K562 (cell line): ENCODE results near the gene ATP6V1F. TPM values are rescaled to one million over a fixed set of nuclear protein-coding genes. Genes with fewer than 3 reads are reported as not detected.

Source experiments
- ATAC-seq: fragments of 200-7000 bp; cut with Tn5 transposase; 3 replicates; pipeline ENCODE4 v1.9.1; 2020; ENCODE audit warnings: moderate library complexity
- BruUV-seq: library from RNA; stranded (reverse); fragments of 400-500 nt; replicated peaks from 2 replicates; lab custom pipeline; 2021; lab: Mats Ljungman, UMichigan
- CTCF ChIA-PET: fragments of 300-600 bp; formaldehyde crosslinking; extraction: SDS; loops from one replicate; lab custom pipeline; 2021; ENCODE audit warnings: low intra/inter-chr PET ratio; lab: Yijun Ruan, JAX
- POLR2A ChIA-PET: fragments of 300-600, 350-650 bp; sonication (Branson Sonifier 250); formaldehyde crosslinking; extraction: SDS; loops from one replicate; lab custom pipeline; 2021; ENCODE audit warnings: antibody characterized with exemption, inconsistent platforms; lab: Yijun Ruan, JAX
- DNase-seq, 4 experiments: peaks; one replicate each; pipeline versions ENCODE4 v3.0.0 to v3.0.0-alpha.2; 2011 to 2018; ENCODE audit warnings: low spot score in 3 of 4, mixed read lengths in 3 of 4; ENCODE audit errors: extremely low read depth in 1 of 4
- FAIRE-seq: peaks from 2 replicates; lab custom pipeline; 2011; peaks lifted over from hg19 to GRCh38; lab: Jason Lieb, UNC
- H2AFZ ChIP-seq: 2 replicates; pipeline ENCODE4 v1.6.0; 2011; ENCODE audit warnings: low read depth, low read length, control low read depth, inconsistent platforms
- H3K27ac ChIP-seq: fragments of 200-600 bp; 3 replicates; pipeline ENCODE4 v1.8.0; 2011; ENCODE audit warnings: low read depth, mild to moderate bottlenecking, control low read depth, inconsistent platforms, low read length, moderate library complexity, mixed read lengths; ENCODE audit errors: extremely low read depth
- H3K27me3 ChIP-seq, 2 experiments: fragments of 300-600 bp in 1 of 2; 2 replicates in 1 of 2; 3 replicates in 1 of 2; pipeline versions ENCODE4 v1.6.0 to v1.8.0; 2011; ENCODE audit warnings: inconsistent platforms in 2 of 2, low read length in 2 of 2, mild to moderate bottlenecking in 1 of 2, mixed read lengths in 1 of 2, moderate library complexity in 1 of 2; ENCODE audit not compliant: control insufficient read depth in 2 of 2, insufficient read depth in 2 of 2
- H3K36me3 ChIP-seq: fragments of 300-600 bp; 3 replicates; pipeline ENCODE4 v1.8.0; 2011; ENCODE audit warnings: mild to moderate bottlenecking, low read length, inconsistent platforms; ENCODE audit not compliant: control insufficient read depth, insufficient read depth
- H3K4me1 ChIP-seq, 2 experiments: fragments of 200-600 bp in 1 of 2; replicated peaks in 1 of 2; 2 replicates in 1 of 2; 3 replicates in 1 of 2; pipeline versions ENCODE4 v1.5.1 to v1.8.0; 2011; ENCODE audit warnings: inconsistent platforms in 2 of 2, low read length in 2 of 2, mild to moderate bottlenecking in 1 of 2, mixed read lengths in 1 of 2, moderate library complexity in 1 of 2; ENCODE audit not compliant: control insufficient read depth in 2 of 2, insufficient read depth in 2 of 2
- H3K4me2 ChIP-seq: 2 replicates; pipeline ENCODE4 v1.6.1; 2011; ENCODE audit warnings: low read length, control low read depth, inconsistent platforms, mixed read lengths; ENCODE audit not compliant: insufficient read depth
- H3K4me3 ChIP-seq: fragments of 200-600 bp; sonication (generic), shearing (Covaris generic); 2 replicates; pipeline ENCODE4 v1.5.1; 2016; ENCODE audit warnings: control low read depth, inconsistent platforms
- H3K79me2 ChIP-seq: fragments of 200-600 bp; 3 replicates; pipeline ENCODE4 v1.8.0; 2011; ENCODE audit warnings: low read length, inconsistent platforms; ENCODE audit not compliant: control insufficient read depth, insufficient read depth
- H3K9ac ChIP-seq, 2 experiments: 2 replicates each; pipeline versions ENCODE4 v1.6.0 to v1.6.1; 2011; ENCODE audit warnings: low read depth in 2 of 2, low read length in 2 of 2, control low read depth in 1 of 2, inconsistent platforms in 1 of 2, mild to moderate bottlenecking in 1 of 2, mixed read lengths in 1 of 2; ENCODE audit not compliant: insufficient read depth in 1 of 2
- H3K9me1 ChIP-seq: one replicate; pipeline ENCODE4 v1.6.0; 2011; ENCODE audit warnings: inconsistent platforms, mild to moderate bottlenecking, low read length, moderate library complexity; ENCODE audit not compliant: control insufficient read depth, insufficient read depth
- H3K9me3 ChIP-seq: replicated peaks from 2 replicates; pipeline ENCODE4 v1.5.1; 2011; ENCODE audit warnings: low read depth, low read length, inconsistent platforms; ENCODE audit not compliant: control insufficient read depth, insufficient read depth
- H4K20me1 ChIP-seq: replicated peaks from 2 replicates; pipeline ENCODE4 v1.6.1; 2011; ENCODE audit warnings: low read length, inconsistent platforms, mixed read lengths; ENCODE audit not compliant: control insufficient read depth, insufficient read depth
- BRF1 ChIP-seq: IDR thresholded peaks from 3 replicates; pipeline ENCODE4 v1.6.1; 2011; ENCODE audit warnings: borderline replicate concordance, mild to moderate bottlenecking; ENCODE audit not compliant: insufficient read length; ENCODE audit errors: extremely low read depth
- KDM2B ChIP-seq: fragments of 250-450 bp; sonication (Bioruptor Pico); IDR thresholded peaks from 2 replicates; pipeline ENCODE4 v1.8.0; 2021; ENCODE audit warnings: mild to moderate bottlenecking, moderate library complexity
- MYBL2 ChIP-seq, 2 experiments: fragments of 450-650 bp in 1 of 2; sonication (generic) in 1 of 2; formaldehyde crosslinking in 1 of 2; IDR thresholded peaks; 2 replicates each; pipeline versions ENCODE4 v1.6.1 to v1.8.1; 2017 to 2022; ENCODE audit warnings: borderline replicate concordance in 1 of 2, inconsistent platforms in 1 of 2, low read depth in 1 of 2, mild to moderate bottlenecking in 1 of 2, missing genetic modification reagents in 1 of 2, moderate library complexity in 1 of 2
- NR1H2 ChIP-seq: sonication (generic); formaldehyde crosslinking; IDR thresholded peaks from 2 replicates; pipeline ENCODE4 v1.4.0; 2020; ENCODE audit warnings: mild to moderate bottlenecking, missing genetic modification reagents
- POLR2B ChIP-seq: fragments of 450-650 bp; IDR thresholded peaks from 2 replicates; pipeline ENCODE4 v1.6.1; 2018; ENCODE audit warnings: low read depth; ENCODE audit not compliant: partially characterized antibody
- PTBP1 ChIP-seq: fragments of 200-400 bp; formaldehyde crosslinking; IDR thresholded peaks from 2 replicates; pipeline ENCODE4 v1.6.1; 2017; ENCODE audit warnings: low read depth, low read length
- TAF1 ChIP-seq: IDR thresholded peaks from 2 replicates; pipeline ENCODE4 v1.6.1; 2011; ENCODE audit warnings: mild to moderate bottlenecking, low read length, moderate library complexity; ENCODE audit not compliant: insufficient read depth, control insufficient read depth, severe bottlenecking; ENCODE audit errors: extremely low read depth
- ZFP1 ChIP-seq: fragments of 450-650 bp; formaldehyde crosslinking; IDR thresholded peaks from 2 replicates; pipeline ENCODE4 v1.4.0; 2020; ENCODE audit warnings: mild to moderate bottlenecking, mixed read lengths
- ZNF431 ChIP-seq: sonication (generic); formaldehyde crosslinking; IDR thresholded peaks from 2 replicates; pipeline ENCODE4 v1.8.0; 2022; ENCODE audit warnings: mild to moderate bottlenecking, missing genetic modification reagents
- ZNF707 ChIP-seq: fragments of 250-450 bp; sonication (Bioruptor Pico); conservative IDR thresholded peaks from 2 replicates; pipeline ENCODE4 v1.8.0; 2022; ENCODE audit warnings: inconsistent platforms, mild to moderate bottlenecking, moderate library complexity
- WGBS: fragments of 100-300 bp; shearing (Covaris generic); methylation state at CpG from one replicate; pipeline ENCODE4 v1.1.6; 2016; ENCODE audit warnings: low coverage, mixed read lengths; ENCODE audit not compliant: insufficient coverage; ENCODE audit errors: missing lambda C conversion rate; 5-methylcytosine and 5-hydroxymethylcytosine counted together
- in situ Hi-C: fragments of 300-500 bp; cut with MboI; formaldehyde crosslinking; loops from 4 replicates; pipeline ENCODE4 v1.15.0; 2018; ENCODE audit warnings: inconsistent platforms, mixed read lengths
- intact Hi-C: fragments of 100-400 bp; cut with micrococcal nuclease; formaldehyde crosslinking; loops from 2 replicates; pipeline ENCODE4 v1.14.2; 2022
- polyA plus RNA-seq, 8 experiments: library from polyadenylated mRNA; depleted of rRNA in 4 of 8; stranded (reverse) in 5 of 8; unstranded in 3 of 8; fragments of >200 nt; fragmentation: Nextera tagmentation in 2 of 8; fragmentation: Illumina TruSeq in 1 of 8; extraction: Ambion mirVana in 2 of 8; extraction: Trizol in 1 of 8; gene quantifications; 2 replicates each; pipeline versions ENCODE4 v1.2.1 to v1.2.3, GENCODE V29; 2011 to 2014; ENCODE audit warnings: inconsistent platforms in 1 of 8, missing spikeins in 1 of 8
- total RNA-seq, 7 experiments: library from RNA; depleted of rRNA in 6 of 7; stranded (reverse); fragments of >200 nt in 6 of 7; fragmentation: Illumina TruSeq in 2 of 7; extraction: Trizol in 2 of 7; gene quantifications; 2 replicates each; pipeline versions ENCODE4 v1.2.1 to v1.2.3, GENCODE V29; 2011 to 2021; ENCODE audit warnings: low replicate concordance in 1 of 7
- TF ChIP-seq, protein P1 (sequence below): fragments of 250-450 bp; sonication (Bioruptor Pico); IDR thresholded peaks from 2 replicates; pipeline ENCODE4 v1.5.1; 2021; ENCODE audit warnings: mild to moderate bottlenecking
- TF ChIP-seq, protein P2 (sequence below): sonication (generic); formaldehyde crosslinking; IDR thresholded peaks from 2 replicates; pipeline ENCODE4 v1.8.0; 2022; ENCODE audit warnings: missing genetic modification reagents, mild to moderate bottlenecking, moderate library complexity, borderline replicate concordance
- TF ChIP-seq, protein P3 (sequence below): fragments of 450-650 bp; conservative IDR thresholded peaks from 2 replicates; pipeline ENCODE4 v1.6.1; 2016; ENCODE audit warnings: missing genetic modification characterization, low read depth, mild to moderate bottlenecking, missing compliant biosample characterization, moderate library complexity
- TF ChIP-seq, protein P4 (sequence below): fragments of 450-650 bp; IDR thresholded peaks from 2 replicates; pipeline ENCODE4 v1.6.1; 2017; ENCODE audit warnings: antibody characterized with exemption, mild to moderate bottlenecking

ATP6V1F gene
- total and polyA plus RNA-seq, 9 of the 15 experiments (the other 6 are each of a cell fraction or from before 2014, with no cell fraction given), result 206 to 1,123 (median 542) TPM

DNA sequence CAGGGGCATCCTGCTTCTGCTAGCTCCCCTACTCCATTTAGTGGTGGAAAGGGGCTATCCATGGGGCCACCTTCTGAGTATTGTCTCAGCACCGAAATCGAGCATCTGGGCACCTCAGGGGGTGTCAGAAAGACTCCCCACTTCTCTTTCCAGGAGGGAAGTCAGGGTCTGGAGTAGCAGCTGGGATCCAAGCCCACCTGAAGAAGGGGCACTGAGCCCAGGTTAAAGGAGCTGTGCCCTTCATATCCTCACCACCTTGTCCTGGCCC lies 29.8 kb upstream of the ATP6V1F start:
- in situ Hi-C loops (no loop called here), intact Hi-C loops (loop anchor here (1.0 to 2.0 kb wide), 4 partner anchors 27 to 94 kb away; partner anchors contain the start of gene CALU)
- DNase-seq (no peak), FAIRE-seq (no peak), ATAC-seq (no peak)
- ChIA-PET CTCF (no interaction called here), POLR2A (interaction anchor here (0.6 to 4.3 kb wide), 22 partner anchors 9 to 1128 kb away, joined by 3 to 39 read pairs (median 5); partner anchors contain the start of genes ATP6V1F and CALU)
- WGBS, result 3% methylated on average over 2 of the region's 2 CpGs
- H3K9me1 ChIP-seq, result no peaks in the 10 kb centered on the region
- peak overlapping the region; percentile 91 to 95 for H3K9ac ChIP-seq
- H3K36me3 ChIP-seq, result peaks cover 50% of the 10 kb centered on the region; the same call in 2 of the 3 replicates
- H2AFZ ChIP-seq, result peak overlapping the region; percentile 35; the same call in 1 of the 2 replicates
- H4K20me1 ChIP-seq, result 0 out of 2 replicates have a peak, but pooled peaks cover 4% of the 10 kb centered on the region
- no peaks in the 10 kb centered on the region for H3K27me3 ChIP-seq
- peak overlapping the region; percentile 66 for H3K4me3 ChIP-seq
- H3K27ac ChIP-seq, result peak overlapping the region; percentile 90
- H3K79me2 ChIP-seq, result peaks cover 50% of the 10 kb centered on the region
- peak overlapping the region; percentile 97 for H3K4me2 ChIP-seq
- no TSS peak for BruUV-seq
- H3K9me3 ChIP-seq, result no peaks in the 10 kb centered on the region
- H3K4me1 ChIP-seq, result peaks cover 34 to 74% of the 10 kb centered on the region in 2 experiments
- TF ChIP-seq KDM2B (no peak), ZNF707 (CRISPR knock-in tag) (no peak), BRF1 (no peak), ZNF431 (CRISPR knock-in tag) (0 out of 2 replicates have a peak, but pooled peaks have one; percentile 38), TAF1 (no peak), MYBL2 (IDR thresholded peaks at IDR 0.05; ENCODE audit: low read depth) (no peak), MYBL2 (CRISPR knock-in tag; IDR thresholded peaks at IDR 0.05; ENCODE audit: borderline replicate concordance) (no peak), NR1H2 (CRISPR knock-in tag) (no peak), POLR2B (no peak), PTBP1 (no peak; the same call in 1 of the 2 replicates), ZFP1 (CRISPR knock-in tag) (no peak)
- TF ChIP-seq, protein P1, sequence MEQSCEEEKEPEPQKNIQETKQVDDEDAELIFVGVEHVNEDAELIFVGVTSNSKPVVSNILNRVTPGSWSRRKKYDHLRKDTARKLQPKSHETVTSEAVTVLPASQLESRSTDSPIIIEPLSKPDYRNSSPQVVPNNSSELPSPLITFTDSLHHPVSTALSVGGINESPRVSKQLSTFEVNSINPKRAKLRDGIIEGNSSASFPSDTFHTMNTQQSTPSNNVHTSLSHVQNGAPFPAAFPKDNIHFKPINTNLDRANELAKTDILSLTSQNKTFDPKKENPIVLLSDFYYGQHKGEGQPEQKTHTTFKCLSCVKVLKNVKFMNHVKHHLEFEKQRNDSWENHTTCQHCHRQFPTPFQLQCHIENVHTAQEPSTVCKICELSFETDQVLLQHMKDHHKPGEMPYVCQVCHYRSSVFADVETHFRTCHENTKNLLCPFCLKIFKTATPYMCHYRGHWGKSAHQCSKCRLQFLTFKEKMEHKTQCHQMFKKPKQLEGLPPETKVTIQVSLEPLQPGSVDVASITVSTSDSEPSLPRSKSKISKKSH (CRISPR knock-in tag), result no peak
- TF ChIP-seq, protein P2, sequence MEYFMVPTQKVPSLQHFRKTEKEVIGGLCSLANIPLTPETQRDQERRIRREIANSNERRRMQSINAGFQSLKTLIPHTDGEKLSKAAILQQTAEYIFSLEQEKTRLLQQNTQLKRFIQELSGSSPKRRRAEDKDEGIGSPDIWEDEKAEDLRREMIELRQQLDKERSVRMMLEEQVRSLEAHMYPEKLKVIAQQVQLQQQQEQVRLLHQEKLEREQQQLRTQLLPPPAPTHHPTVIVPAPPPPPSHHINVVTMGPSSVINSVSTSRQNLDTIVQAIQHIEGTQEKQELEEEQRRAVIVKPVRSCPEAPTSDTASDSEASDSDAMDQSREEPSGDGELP (CRISPR knock-in tag), result peak; percentile 59; the same call in 1 of the 2 replicates
- TF ChIP-seq, protein P3, sequence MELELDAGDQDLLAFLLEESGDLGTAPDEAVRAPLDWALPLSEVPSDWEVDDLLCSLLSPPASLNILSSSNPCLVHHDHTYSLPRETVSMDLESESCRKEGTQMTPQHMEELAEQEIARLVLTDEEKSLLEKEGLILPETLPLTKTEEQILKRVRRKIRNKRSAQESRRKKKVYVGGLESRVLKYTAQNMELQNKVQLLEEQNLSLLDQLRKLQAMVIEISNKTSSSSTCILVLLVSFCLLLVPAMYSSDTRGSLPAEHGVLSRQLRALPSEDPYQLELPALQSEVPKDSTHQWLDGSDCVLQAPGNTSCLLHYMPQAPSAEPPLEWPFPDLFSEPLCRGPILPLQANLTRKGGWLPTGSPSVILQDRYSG (tag), result 0 out of 2 replicates have a peak, but pooled peaks have one; percentile 10
- TF ChIP-seq, protein P4, sequence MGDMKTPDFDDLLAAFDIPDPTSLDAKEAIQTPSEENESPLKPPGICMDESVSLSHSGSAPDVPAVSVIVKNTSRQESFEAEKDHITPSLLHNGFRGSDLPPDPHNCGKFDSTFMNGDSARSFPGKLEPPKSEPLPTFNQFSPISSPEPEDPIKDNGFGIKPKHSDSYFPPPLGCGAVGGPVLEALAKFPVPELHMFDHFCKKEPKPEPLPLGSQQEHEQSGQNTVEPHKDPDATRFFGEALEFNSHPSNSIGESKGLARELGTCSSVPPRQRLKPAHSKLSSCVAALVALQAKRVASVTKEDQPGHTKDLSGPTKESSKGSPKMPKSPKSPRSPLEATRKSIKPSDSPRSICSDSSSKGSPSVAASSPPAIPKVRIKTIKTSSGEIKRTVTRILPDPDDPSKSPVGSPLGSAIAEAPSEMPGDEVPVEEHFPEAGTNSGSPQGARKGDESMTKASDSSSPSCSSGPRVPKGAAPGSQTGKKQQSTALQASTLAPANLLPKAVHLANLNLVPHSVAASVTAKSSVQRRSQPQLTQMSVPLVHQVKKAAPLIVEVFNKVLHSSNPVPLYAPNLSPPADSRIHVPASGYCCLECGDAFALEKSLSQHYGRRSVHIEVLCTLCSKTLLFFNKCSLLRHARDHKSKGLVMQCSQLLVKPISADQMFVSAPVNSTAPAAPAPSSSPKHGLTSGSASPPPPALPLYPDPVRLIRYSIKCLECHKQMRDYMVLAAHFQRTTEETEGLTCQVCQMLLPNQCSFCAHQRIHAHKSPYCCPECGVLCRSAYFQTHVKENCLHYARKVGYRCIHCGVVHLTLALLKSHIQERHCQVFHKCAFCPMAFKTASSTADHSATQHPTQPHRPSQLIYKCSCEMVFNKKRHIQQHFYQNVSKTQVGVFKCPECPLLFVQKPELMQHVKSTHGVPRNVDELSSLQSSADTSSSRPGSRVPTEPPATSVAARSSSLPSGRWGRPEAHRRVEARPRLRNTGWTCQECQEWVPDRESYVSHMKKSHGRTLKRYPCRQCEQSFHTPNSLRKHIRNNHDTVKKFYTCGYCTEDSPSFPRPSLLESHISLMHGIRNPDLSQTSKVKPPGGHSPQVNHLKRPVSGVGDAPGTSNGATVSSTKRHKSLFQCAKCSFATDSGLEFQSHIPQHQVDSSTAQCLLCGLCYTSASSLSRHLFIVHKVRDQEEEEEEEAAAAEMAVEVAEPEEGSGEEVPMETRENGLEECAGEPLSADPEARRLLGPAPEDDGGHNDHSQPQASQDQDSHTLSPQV, result no peak
